ENCODE results near the gene CLN5. TPM values are rescaled to one million over a fixed set of nuclear protein-coding genes. Genes with fewer than 3 reads are reported as not detected.
"Not testable (repeated sequence)": the region's sequence is repeated elsewhere in the genome, so short reads cannot be mapped to it uniquely, and the experiment has no call there.

Gene CLN5
- total and polyA plus RNA-seq, 2 of the 4 experiments (the other 2 are of a cell fraction), result 11.3 to 15.1 TPM

- POLR2A ChIA-PET (ENCODE audit: unreplicated experiment), result no interaction called here
- TF ChIP-seq CTCF (conservative IDR thresholded peaks at IDR 0.05; ENCODE audit: low read depth, low read length) (no peak), MAFK (IDR thresholded peaks at IDR 0.05; ENCODE audit: low read depth, low read length) (no peak), FOS (IDR thresholded peaks at IDR 0.05; ENCODE audit: low read depth, low read length) (no peak), CHD1 (IDR thresholded peaks at IDR 0.05; ENCODE audit: low read depth, low read length) (no peak), MXI1 (IDR thresholded peaks at IDR 0.05; ENCODE audit: borderline replicate concordance, low read depth, low read length) (no peak), CEBPB (IDR thresholded peaks at IDR 0.05; ENCODE audit: low read depth, low read length) (no peak), NFE2L2 (IDR thresholded peaks at IDR 0.05; ENCODE audit: low read depth, low read length) (no peak), RFX5 (IDR thresholded peaks at IDR 0.05; ENCODE audit: low read depth, low read length) (no peak)
- H3K9me3 ChIP-seq (ENCODE audit: control insufficient read depth, insufficient read depth, low read length), result peaks cover 6% of the 10 kb centered on the region
- no peak overlapping the region for H3K4me2 ChIP-seq (ENCODE audit: low read depth, low read length)
- no peak overlapping the region for H3K56ac ChIP-seq (ENCODE audit: extremely low read depth, insufficient read depth, low read length)
- H3K18ac ChIP-seq (ENCODE audit: low read depth, low read length), result no peak overlapping the region
- no peaks in the 10 kb centered on the region for H3K36me3 ChIP-seq (ENCODE audit: control insufficient read depth, insufficient read depth, low read length)
- H3K27me3 ChIP-seq (ENCODE audit: control insufficient read depth, insufficient read depth, low read length), result no peaks in the 10 kb centered on the region; the same call in 1 of the 2 replicates
- no peak overlapping the region for H2AK5ac ChIP-seq (ENCODE audit: low read depth, low read length)
- CTCF ChIA-PET, result no interaction called here
- H2BK120ac ChIP-seq (ENCODE audit: low read depth, low read length), result no peak overlapping the region
- no peak overlapping the region for H4K91ac ChIP-seq (ENCODE audit: insufficient read depth, low read depth, low read length)
- ATAC-seq (ENCODE audit: low read depth) (no peak), DNase-seq (no peak)
- no peak overlapping the region for H2AFZ ChIP-seq (replicated peaks; ENCODE audit: low read length, poor library complexity)
- no peak overlapping the region for H2BK5ac ChIP-seq (ENCODE audit: low read depth, low read length, poor library complexity, severe bottlenecking)
- H4K20me1 ChIP-seq (ENCODE audit: insufficient read depth, low read length), result no peaks in the 10 kb centered on the region
- H3K9me1 ChIP-seq (ENCODE audit: insufficient read depth, low read length), result no peaks in the 10 kb centered on the region
- H2AK9ac ChIP-seq (replicated peaks; ENCODE audit: low read depth, low read length, poor library complexity), result no peak overlapping the region
- no peak overlapping the region for H3K23ac ChIP-seq (ENCODE audit: low read depth, low read length)
- BruUV-seq (replicated peaks), result no TSS peak
- no peak overlapping the region for H3K27ac ChIP-seq (ENCODE audit: insufficient read depth, low read length)
- no peak overlapping the region for H3K14ac ChIP-seq (replicated peaks; ENCODE audit: low read depth, low read length)
- no peak overlapping the region for H3K4ac ChIP-seq (ENCODE audit: low read depth, low read length)
- H2BK20ac ChIP-seq (ENCODE audit: low read depth, low read length), result no peak overlapping the region
- no peaks in the 10 kb centered on the region for H3K4me1 ChIP-seq (ENCODE audit: control insufficient read depth, insufficient read depth, low read length)
- dilution Hi-C loops (cut with HindIII; ENCODE audit: low sequenced_read_pairs, unreplicated experiment) (no loop called here), intact Hi-C loops (cut with micrococcal nuclease) (no loop called here), in situ Hi-C loops (cut with MboI; ENCODE audit: low sequenced_read_pairs) (no loop called here)
- no peaks in the 10 kb centered on the region for H3K79me1 ChIP-seq (ENCODE audit: low read depth in 1 of 2, low read length in 2 of 2)
- 50% methylated on average over 1 of the region's 4 CpGs; no CpG with 5 or more reads in 1 of the 2 experiments for WGBS, 2 experiments (ENCODE audit: extremely low coverage in 2 of 2, insufficient read length in 1 of 2)
- no peak overlapping the region for H4K5ac ChIP-seq (ENCODE audit: low read depth, low read length)
- no peak overlapping the region for H3K4me3 ChIP-seq (ENCODE audit: insufficient read depth, low read depth, low read length)
- H2BK15ac ChIP-seq (ENCODE audit: low read depth, low read length), result no peak overlapping the region
- H3K9ac ChIP-seq (ENCODE audit: low read depth, low read length), result no peak overlapping the region
- no peak overlapping the region for H4K8ac ChIP-seq (ENCODE audit: low read depth in 2 of 2, low read length in 2 of 2)
Observed at GRCh38 chr13:76958841-76959432, 32.9 kb upstream of the CLN5 start.

DNA sequence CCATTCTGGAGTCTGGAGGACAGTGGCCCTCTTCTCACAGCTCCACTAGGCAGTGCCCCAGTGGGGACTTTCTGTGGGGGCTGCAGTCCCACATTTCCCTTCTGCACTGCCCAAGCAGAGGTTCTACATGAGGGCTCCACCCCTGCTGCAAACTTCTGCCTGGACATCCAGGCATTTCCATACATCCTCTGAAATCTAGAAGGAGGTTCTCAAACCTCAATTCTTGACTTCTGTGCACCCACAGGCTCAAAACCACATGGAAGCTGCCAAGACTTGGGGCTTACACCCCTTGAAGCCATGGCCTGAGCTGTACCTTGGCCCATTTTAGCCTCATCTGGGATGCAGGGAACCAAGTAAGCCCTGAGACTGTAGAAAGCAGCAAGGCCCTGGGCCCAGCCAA, 32.1 kb upstream of the CLN5 start:
- BruUV-seq (replicated peaks); H3K36me3 ChIP-seq (ENCODE audit: control insufficient read depth, insufficient read depth, low read length); H2AK5ac ChIP-seq (ENCODE audit: low read depth, low read length); H3K14ac ChIP-seq (replicated peaks; ENCODE audit: low read depth, low read length); H3K4me2 ChIP-seq (ENCODE audit: low read depth, low read length); DNase-seq; ATAC-seq (ENCODE audit: low read depth); H3K4me3 ChIP-seq (ENCODE audit: insufficient read depth, low read depth, low read length); H2BK20ac ChIP-seq (ENCODE audit: low read depth, low read length); H3K9ac ChIP-seq (ENCODE audit: low read depth, low read length); CTCF ChIA-PET; H2BK5ac ChIP-seq (ENCODE audit: low read depth, low read length, poor library complexity, severe bottlenecking); H3K23ac ChIP-seq (ENCODE audit: low read depth, low read length); H2AK9ac ChIP-seq (replicated peaks; ENCODE audit: low read depth, low read length, poor library complexity); H2AFZ ChIP-seq (replicated peaks; ENCODE audit: low read length, poor library complexity); H3K18ac ChIP-seq (ENCODE audit: low read depth, low read length); H2BK120ac ChIP-seq (ENCODE audit: low read depth, low read length); H3K9me3 ChIP-seq (ENCODE audit: control insufficient read depth, insufficient read depth, low read length); H3K27ac ChIP-seq (ENCODE audit: insufficient read depth, low read length); H4K5ac ChIP-seq (ENCODE audit: low read depth, low read length); H2BK15ac ChIP-seq (ENCODE audit: low read depth, low read length); H4K91ac ChIP-seq (ENCODE audit: insufficient read depth, low read depth, low read length); H3K56ac ChIP-seq (ENCODE audit: extremely low read depth, insufficient read depth, low read length); H3K9me1 ChIP-seq (ENCODE audit: insufficient read depth, low read length); H3K4me1 ChIP-seq (ENCODE audit: control insufficient read depth, insufficient read depth, low read length); dilution Hi-C loops (cut with HindIII; ENCODE audit: low sequenced_read_pairs, unreplicated experiment); H4K20me1 ChIP-seq (ENCODE audit: insufficient read depth, low read length); H3K4ac ChIP-seq (ENCODE audit: low read depth, low read length); H3K79me1 ChIP-seq (ENCODE audit: low read depth in 1 of 2, low read length in 2 of 2); POLR2A ChIA-PET (ENCODE audit: unreplicated experiment); in situ Hi-C loops (cut with MboI; ENCODE audit: low sequenced_read_pairs); H4K8ac ChIP-seq (ENCODE audit: low read depth in 2 of 2, low read length in 2 of 2); intact Hi-C loops (cut with micrococcal nuclease); H3K27me3 ChIP-seq (ENCODE audit: control insufficient read depth, insufficient read depth, low read length): not testable (repeated sequence)
